Ovary (tissue), 3 donors: ENCODE data around the gene HPSE.

Experiments used
- EP300 ChIP-seq: sonication (generic); formaldehyde crosslinking; IDR thresholded peaks from one replicate; pipeline ENCODE4 v1.6.1; 2017; ENCODE audit warnings: antibody characterized with exemption
- POLR2A ChIP-seq: fragments of 450-650 bp; IDR thresholded peaks from one replicate; pipeline ENCODE4 v1.6.1; 2017; ENCODE audit warnings: antibody characterized with exemption, mild to moderate bottlenecking, moderate library complexity
- TF ChIP-seq, protein P1 (sequence below), 3 donors: fragments of 450-650 bp in 2 of 3; fragments of 200-600 bp in 1 of 3; IDR thresholded peaks; one replicate each; pipeline versions ENCODE4 v1.5.1 to v1.8.0; 2016 to 2022; ENCODE audit warnings: antibody characterized with exemption in 3 of 3, mild to moderate bottlenecking in 1 of 3
- donor health status: DM: no; HTN: no; CAD: no.

DNA sequence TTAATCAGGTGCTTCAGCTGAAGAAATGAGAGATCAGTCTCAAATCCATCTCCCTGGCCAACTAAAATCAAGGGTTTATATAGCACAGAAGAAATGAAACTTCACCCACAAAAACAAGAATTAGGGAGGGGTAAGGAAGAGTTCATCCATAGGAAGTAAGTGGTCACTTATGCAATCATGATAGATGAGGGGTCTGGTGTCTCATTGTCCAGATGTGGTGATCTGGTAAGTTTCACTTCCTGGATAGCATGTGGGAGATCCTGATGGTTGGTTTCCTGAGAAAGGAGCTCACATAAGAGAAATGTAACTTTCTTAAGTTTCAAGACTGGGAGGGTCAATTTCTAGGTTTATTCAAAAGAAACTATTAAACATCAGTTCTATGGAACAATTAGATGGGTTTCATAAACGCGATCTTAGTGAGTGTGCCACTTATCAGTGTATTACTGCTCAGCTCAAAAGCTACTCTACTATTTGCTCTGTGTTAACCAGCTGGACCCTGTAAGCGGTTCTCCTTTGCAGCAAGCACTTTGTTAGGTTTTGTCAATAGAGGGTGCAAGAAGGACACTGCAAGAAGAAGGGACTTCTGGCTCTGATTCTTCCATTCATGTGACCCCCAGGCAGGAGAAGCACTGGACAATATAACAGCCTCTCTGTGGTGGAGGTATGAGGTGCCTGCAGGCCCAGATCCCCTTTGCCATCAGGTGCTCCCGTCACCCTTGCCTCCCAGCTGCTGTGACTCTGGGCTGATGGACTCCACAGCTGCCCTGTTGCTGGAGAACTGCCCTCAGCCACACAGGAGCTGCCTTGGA lies 35.4 kb upstream of the HPSE start:
- TF ChIP-seq, protein P1, sequence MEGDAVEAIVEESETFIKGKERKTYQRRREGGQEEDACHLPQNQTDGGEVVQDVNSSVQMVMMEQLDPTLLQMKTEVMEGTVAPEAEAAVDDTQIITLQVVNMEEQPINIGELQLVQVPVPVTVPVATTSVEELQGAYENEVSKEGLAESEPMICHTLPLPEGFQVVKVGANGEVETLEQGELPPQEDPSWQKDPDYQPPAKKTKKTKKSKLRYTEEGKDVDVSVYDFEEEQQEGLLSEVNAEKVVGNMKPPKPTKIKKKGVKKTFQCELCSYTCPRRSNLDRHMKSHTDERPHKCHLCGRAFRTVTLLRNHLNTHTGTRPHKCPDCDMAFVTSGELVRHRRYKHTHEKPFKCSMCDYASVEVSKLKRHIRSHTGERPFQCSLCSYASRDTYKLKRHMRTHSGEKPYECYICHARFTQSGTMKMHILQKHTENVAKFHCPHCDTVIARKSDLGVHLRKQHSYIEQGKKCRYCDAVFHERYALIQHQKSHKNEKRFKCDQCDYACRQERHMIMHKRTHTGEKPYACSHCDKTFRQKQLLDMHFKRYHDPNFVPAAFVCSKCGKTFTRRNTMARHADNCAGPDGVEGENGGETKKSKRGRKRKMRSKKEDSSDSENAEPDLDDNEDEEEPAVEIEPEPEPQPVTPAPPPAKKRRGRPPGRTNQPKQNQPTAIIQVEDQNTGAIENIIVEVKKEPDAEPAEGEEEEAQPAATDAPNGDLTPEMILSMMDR (IDR thresholded peaks at IDR 0.05), result no peak
- TF ChIP-seq POLR2A, result no peak
- TF ChIP-seq EP300, result no peak
